KBM-7 (cell line): Measurements from ENCODE around the gene ZCCHC7.
A peak's percentile ranks its signal among the peaks of the same experiment; 100 is the strongest.
"Not testable (repeated sequence)": the region's sequence is repeated elsewhere in the genome, so short reads cannot be mapped to it uniquely, and the experiment has no call there.

ENCODE experiments used
- DNase-seq: peaks from one replicate; pipeline ENCODE4 v3.0.0-alpha.2; 2015
- in situ Hi-C: fragments of 300-500 bp; cut with MboI; formaldehyde crosslinking; loops from 2 replicates; pipeline ENCODE4 v1.14.3; 2020; ENCODE audit warnings: low sequenced_read_pairs, low pct_unique_long_range_greater_than_20kb, mixed read lengths

Gene ZCCHC7

GRCh38 chr9:37380570-37380969 is 260.2 kb downstream of the ZCCHC7 start:
- in situ Hi-C loops = loop anchor here (25.0 kb wide), 1 partner anchor 543 kb away; no protein-coding TSS in a partner anchor
- no peak for DNase-seq

GRCh38 chr9:37381094-37381741 is 260.8 kb downstream of the ZCCHC7 start:
- no peak for DNase-seq
- in situ Hi-C loops = loop anchor here (25.0 kb wide), 1 partner anchor 544 kb away; no protein-coding TSS in a partner anchor

GRCh38 chr9:37382161-37382981 is 262.0 kb downstream of the ZCCHC7 start:
- in situ Hi-C loops = loop anchor here (25.0 kb wide), 1 partner anchor 545 kb away; no protein-coding TSS in a partner anchor
- no peak for DNase-seq

- in situ Hi-C loops = loop anchor here (25.0 kb wide), 1 partner anchor 546 kb away; no protein-coding TSS in a partner anchor
- no peak for DNase-seq
Measured at GRCh38 chr9:37382982-37383357, 262.6 kb downstream of the ZCCHC7 start.

- DNase-seq = no peak
- in situ Hi-C loops = loop anchor here (25.0 kb wide), 1 partner anchor 546 kb away; no protein-coding TSS in a partner anchor
Measured at GRCh38 chr9:37383393-37383792, 263.0 kb downstream of the ZCCHC7 start.

- in situ Hi-C loops = loop anchor here (25.0 kb wide), 1 partner anchor 547 kb away; no protein-coding TSS in a partner anchor
- DNase-seq = no peak
Measured at GRCh38 chr9:37383876-37384746, 263.7 kb downstream of the ZCCHC7 start.

- in situ Hi-C loops = loop anchor here (25.0 kb wide), 1 partner anchor 548 kb away; no protein-coding TSS in a partner anchor
- no peak for DNase-seq
Measured at GRCh38 chr9:37385286-37385685, 264.9 kb downstream of the ZCCHC7 start.

GRCh38 chr9:37386988-37387387 is 266.6 kb downstream of the ZCCHC7 start:
- no peak for DNase-seq

GRCh38 chr9:37390759-37391158 is 270.4 kb downstream of the ZCCHC7 start:
- peak; percentile 35 for DNase-seq
- in situ Hi-C loops = loop anchor here (25.0 kb wide), 1 partner anchor 553 kb away; no protein-coding TSS in a partner anchor

More at GRCh38 chr9:37386988-37387387, 266.6 kb downstream of the ZCCHC7 start:
- in situ Hi-C loops = loop anchor here (25.0 kb wide), 1 partner anchor 550 kb away; no protein-coding TSS in a partner anchor

GRCh38 chr9:37392272-37392671 is 271.9 kb downstream of the ZCCHC7 start:
- in situ Hi-C loops = loop anchor here (25.0 kb wide), 1 partner anchor 555 kb away; no protein-coding TSS in a partner anchor
- DNase-seq = no peak

- in situ Hi-C loops = loop anchor here (25.0 kb wide), 1 partner anchor 558 kb away; no protein-coding TSS in a partner anchor
- DNase-seq = no peak
Measured at GRCh38 chr9:37395229-37395628, 274.9 kb downstream of the ZCCHC7 start.

GRCh38 chr9:37395663-37396062 is 275.3 kb downstream of the ZCCHC7 start:
- no peak for DNase-seq
- in situ Hi-C loops = loop anchor here (25.0 kb wide), 1 partner anchor 558 kb away; no protein-coding TSS in a partner anchor

- in situ Hi-C loops = loop anchor here (25.0 kb wide), 1 partner anchor 561 kb away; no protein-coding TSS in a partner anchor
Measured at GRCh38 chr9:37397948-37398347, 277.6 kb downstream of the ZCCHC7 start.

GRCh38 chr9:37398464-37399025 is 278.2 kb downstream of the ZCCHC7 start:
- in situ Hi-C loops = loop anchor here (25.0 kb wide), 1 partner anchor 561 kb away; no protein-coding TSS in a partner anchor
- DNase-seq = no peak

More at GRCh38 chr9:37397948-37398347, 277.6 kb downstream of the ZCCHC7 start:
- not testable (repeated sequence) for DNase-seq

- in situ Hi-C loops = loop anchor here (25.0 kb wide), 1 partner anchor 562 kb away; no protein-coding TSS in a partner anchor
- DNase-seq = no peak
Measured at GRCh38 chr9:37399336-37399735, 279.0 kb downstream of the ZCCHC7 start.

GRCh38 chr9:37404590-37404989 is 284.2 kb downstream of the ZCCHC7 start:
- in situ Hi-C loops = no loop called here

GRCh38 chr9:37405350-37405749 is 285.0 kb downstream of the ZCCHC7 start:
- in situ Hi-C loops = no loop called here
- no peak for DNase-seq

More at GRCh38 chr9:37404590-37404989, 284.2 kb downstream of the ZCCHC7 start:
- no peak for DNase-seq

GRCh38 chr9:37405764-37406380 is 285.5 kb downstream of the ZCCHC7 start:
- DNase-seq = no peak
- in situ Hi-C loops = no loop called here
